ENCODE measurements around the gene CX3CL1.
A peak's percentile ranks its signal among the peaks of the same experiment; 100 is the strongest.

Gene CX3CL1

GRCh38 chr16:57405097-57405496, 32.8 kb downstream of the CX3CL1 start:
- DNase-seq (ENCODE audit: low spot score) (no peak), FAIRE-seq (no peak)

- no peak for FAIRE-seq
Observed at GRCh38 chr16:57406881-57407280, 34.6 kb downstream of the CX3CL1 start.

GRCh38 chr16:57407521-57408353, 35.4 kb downstream of the CX3CL1 start:
- DNase-seq (ENCODE audit: low spot score) (no peak), FAIRE-seq (peak; percentile 79)

More at GRCh38 chr16:57406881-57407280, 34.6 kb downstream of the CX3CL1 start:
- DNase-seq (ENCODE audit: low spot score) = no peak

GRCh38 chr16:57409065-57409464, 36.8 kb downstream of the CX3CL1 start:
- DNase-seq (ENCODE audit: low spot score) (no peak), FAIRE-seq (no peak)

- FAIRE-seq (peak; percentile 13), DNase-seq (ENCODE audit: low spot score) (no peak)
Observed at GRCh38 chr16:57409870-57410587, 37.7 kb downstream of the CX3CL1 start.

GRCh38 chr16:57411362-57411976, 39.2 kb downstream of the CX3CL1 start:
- DNase-seq (ENCODE audit: low spot score) (no peak), FAIRE-seq (no peak)

- DNase-seq (ENCODE audit: low spot score) = no peak
- no peak for FAIRE-seq
Observed at GRCh38 chr16:57412584-57412983, 40.3 kb downstream of the CX3CL1 start.

- DNase-seq (ENCODE audit: low spot score) (no peak), FAIRE-seq (no peak)
Observed at GRCh38 chr16:57413301-57413730, 41.0 kb downstream of the CX3CL1 start.

- DNase-seq (ENCODE audit: low spot score) (no peak), FAIRE-seq (no peak)
Observed at GRCh38 chr16:57413733-57414132, 41.4 kb downstream of the CX3CL1 start.

- DNase-seq (ENCODE audit: low spot score) (no peak), FAIRE-seq (no peak)
Observed at GRCh38 chr16:57416084-57416483, 43.8 kb downstream of the CX3CL1 start.

- no peak for DNase-seq (ENCODE audit: low spot score)
- FAIRE-seq = no peak
Observed at GRCh38 chr16:57419506-57419905, 47.2 kb downstream of the CX3CL1 start.

- DNase-seq (ENCODE audit: low spot score) (peak; percentile 55), FAIRE-seq (no peak)
Observed at GRCh38 chr16:57422026-57422944, 50.0 kb downstream of the CX3CL1 start.

- FAIRE-seq (no peak), DNase-seq (ENCODE audit: low spot score) (no peak)
Observed at GRCh38 chr16:57423152-57423551, 50.9 kb downstream of the CX3CL1 start.

- no peak for DNase-seq (ENCODE audit: low spot score)
- FAIRE-seq = no peak
Observed at GRCh38 chr16:57424583-57424982, 52.3 kb downstream of the CX3CL1 start.

GRCh38 chr16:57426356-57426755, 54.1 kb downstream of the CX3CL1 start:
- FAIRE-seq (no peak), DNase-seq (ENCODE audit: low spot score) (no peak)

- FAIRE-seq (no peak), DNase-seq (ENCODE audit: low spot score) (no peak)
Observed at GRCh38 chr16:57427307-57427706, 55.0 kb downstream of the CX3CL1 start.

GRCh38 chr16:57427824-57428223, 55.5 kb downstream of the CX3CL1 start:
- no peak for DNase-seq (ENCODE audit: low spot score)
- FAIRE-seq = no peak

GRCh38 chr16:57430955-57431354, 58.7 kb downstream of the CX3CL1 start:
- FAIRE-seq = no peak
- DNase-seq (ENCODE audit: low spot score) = no peak

GRCh38 chr16:57432505-57432904, 60.2 kb downstream of the CX3CL1 start:
- FAIRE-seq = no peak

GRCh38 chr16:57432989-57433388, 60.7 kb downstream of the CX3CL1 start:
- FAIRE-seq = no peak
- DNase-seq (ENCODE audit: low spot score) = no peak

More at GRCh38 chr16:57432505-57432904, 60.2 kb downstream of the CX3CL1 start:
- DNase-seq (ENCODE audit: low spot score) = no peak

- DNase-seq (ENCODE audit: low spot score) (no peak), FAIRE-seq (no peak)
Observed at GRCh38 chr16:57434003-57434402, 61.7 kb downstream of the CX3CL1 start.

Data from urothelium cell line (cell line).